COLO668 (cell line): ENCODE measurements around the gene CTAGE4.
"Not testable (repeated sequence)": the region's sequence is repeated elsewhere in the genome, so short reads cannot be mapped to it uniquely, and the experiment has no call there.

Source experiments
- DNase-seq: peaks from one replicate; lab custom pipeline; 2025; ENCODE audit not compliant: unreplicated experiment; lab: John Stamatoyannopoulos, UW

CTAGE4 gene

DNA sequence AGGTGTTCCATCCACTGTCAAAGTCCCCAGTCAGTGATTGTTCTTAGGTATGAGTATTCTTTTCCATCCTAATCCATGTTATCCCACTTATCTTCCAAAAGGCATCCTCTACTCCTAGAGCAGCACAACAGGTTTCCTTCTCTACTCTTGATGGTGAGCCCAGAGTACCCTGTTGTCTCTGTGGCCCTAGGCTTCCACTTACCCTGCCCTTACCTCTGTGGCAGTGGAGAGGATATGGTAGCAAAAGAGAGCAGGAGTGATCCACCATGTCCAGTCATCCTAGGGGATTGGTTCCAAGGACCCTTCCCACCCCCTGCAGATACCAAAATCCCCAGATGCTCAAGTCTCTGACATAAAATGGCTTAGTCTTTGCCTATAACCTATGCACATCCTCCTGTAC, 33.9 kb downstream of the CTAGE4 start:
- DNase-seq, result not testable (repeated sequence)

DNA sequence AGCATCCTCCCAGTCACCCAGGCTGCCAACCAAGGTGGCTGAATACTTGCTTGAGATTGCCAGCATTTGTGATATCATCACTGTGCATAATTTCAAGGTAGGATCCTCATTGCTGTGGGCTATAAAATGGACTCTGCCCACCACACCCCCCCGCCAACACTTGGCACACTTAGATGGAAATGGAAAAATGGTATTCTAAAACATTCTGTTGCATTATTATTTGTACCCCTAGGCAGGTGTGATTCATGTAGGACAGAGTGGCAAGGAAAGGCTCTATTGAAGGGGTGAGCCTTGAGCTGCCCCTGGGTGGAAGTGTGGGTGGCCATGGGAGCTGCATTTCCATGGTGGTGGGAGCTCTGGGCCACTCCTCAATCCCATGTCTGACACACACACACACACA, 35.3 kb downstream of the CTAGE4 start:
- not testable (repeated sequence) for DNase-seq

DNA sequence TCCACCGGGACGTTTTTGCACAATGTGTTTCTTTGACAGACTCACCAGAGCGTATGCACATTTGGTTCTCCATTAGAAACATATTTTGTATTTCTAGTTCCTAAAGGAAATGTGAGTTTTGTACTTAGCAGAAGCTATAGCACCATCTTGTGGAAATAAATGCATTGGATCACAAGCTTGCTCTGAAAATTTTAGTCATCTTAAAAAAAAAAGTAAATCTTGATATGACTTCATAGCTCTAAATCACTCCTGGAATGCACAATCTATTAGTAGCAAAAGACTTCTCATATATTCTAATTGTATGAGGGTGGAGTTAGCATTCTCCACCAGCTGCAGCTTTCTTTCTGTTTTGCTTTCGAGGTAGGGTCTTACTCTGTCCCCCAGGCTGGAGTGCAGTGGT, 35.9 kb downstream of the CTAGE4 start:
- not testable (repeated sequence) for DNase-seq

DNA sequence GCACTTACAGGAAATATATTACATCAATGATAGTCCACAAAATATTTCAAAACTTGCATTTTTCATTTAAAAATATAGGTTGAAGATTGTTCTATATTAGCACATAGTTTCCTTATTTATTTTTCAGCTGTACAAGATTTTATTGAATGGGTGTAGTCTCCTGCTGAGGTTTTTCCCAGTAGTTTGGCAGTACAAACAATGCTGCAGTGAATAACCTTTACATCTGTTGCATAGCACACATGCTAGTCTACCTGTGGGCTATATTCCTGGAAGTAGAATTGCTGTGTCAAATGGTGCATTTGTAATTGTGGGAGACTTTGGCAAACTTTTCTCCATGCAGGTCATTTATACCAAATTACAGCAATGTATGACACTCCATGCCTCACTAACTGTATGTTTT, 37.3 kb downstream of the CTAGE4 start:
- DNase-seq, result not testable (repeated sequence)

- not testable (repeated sequence) for DNase-seq
Observed at GRCh38 chr7:144223675-144224074, 40.4 kb downstream of the CTAGE4 start.

DNA sequence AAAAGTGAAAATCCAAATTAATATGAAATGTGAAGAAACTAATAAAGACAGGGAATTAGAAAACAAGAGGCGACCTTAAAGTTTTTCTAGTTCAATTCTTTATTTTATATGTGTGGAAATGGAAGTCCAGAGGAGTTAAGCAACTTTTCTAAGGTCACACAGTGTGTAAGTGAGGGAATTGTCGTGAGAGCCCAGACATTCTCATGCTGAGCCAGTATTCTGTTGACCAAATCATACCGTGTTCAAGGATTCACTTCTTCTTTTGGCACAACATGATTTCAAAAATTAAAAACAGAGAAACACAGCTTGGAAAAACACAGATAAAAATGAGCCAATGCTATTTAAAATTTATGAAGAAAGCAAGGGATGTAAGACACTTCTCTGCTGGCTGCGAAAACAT, 43.6 kb downstream of the CTAGE4 start:
- DNase-seq, result not testable (repeated sequence)

GRCh38 chr7:144228810-144229209, 45.5 kb downstream of the CTAGE4 start:
- DNase-seq, result not testable (repeated sequence)

DNA sequence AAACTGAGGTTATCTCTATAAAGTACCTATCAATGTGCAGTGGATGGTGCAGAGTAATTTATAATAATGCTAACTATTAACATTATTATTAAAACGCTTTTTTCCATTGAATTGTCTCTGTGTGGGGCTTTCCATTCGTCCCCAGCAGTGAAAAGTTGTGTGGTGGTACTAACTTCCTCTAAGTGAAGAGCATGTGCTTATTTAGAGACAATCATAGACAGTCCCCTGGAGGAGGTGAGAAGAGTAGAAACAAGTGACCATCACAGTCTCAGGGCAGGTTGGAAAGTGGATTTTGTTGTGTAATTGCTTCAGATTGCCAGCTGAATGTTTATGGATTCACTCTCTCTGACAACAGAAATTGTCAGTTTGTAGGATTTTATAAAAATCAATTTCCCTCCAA, 47.8 kb downstream of the CTAGE4 start:
- not testable (repeated sequence) for DNase-seq

GRCh38 chr7:144233039-144233438, 49.8 kb downstream of the CTAGE4 start:
- DNase-seq, result not testable (repeated sequence)
